ENCODE results near the gene SASH3.

GRCh38 chrX:129843209-129843458, 63.4 kb downstream of the SASH3 start:
- TF ChIP-seq CTCF (IDR thresholded peaks at IDR 0.05; ENCODE audit: low read depth, low read length) (no peak), POLR2A (IDR thresholded peaks at IDR 0.05; ENCODE audit: extremely low read depth, insufficient read length) (no peak), MYC (IDR thresholded peaks at IDR 0.05; ENCODE audit: low read depth, low read length) (no peak)
